HepG2 (cell line): Measurements from ENCODE around the gene FNDC7. TPM values are rescaled to one million over a fixed set of nuclear protein-coding genes. Genes with fewer than 3 reads are reported as not detected.

ENCODE experiments used
- ATAC-seq: fragments of 200-7000 bp; cut with Tn5 transposase; 3 replicates; pipeline ENCODE4 v1.9.1; 2020; ENCODE audit warnings: mild to moderate bottlenecking, moderate library complexity
- BruUV-seq: library from RNA; stranded (reverse); fragments of 400-500 nt; replicated peaks from 2 replicates; lab custom pipeline; 2021; lab: Mats Ljungman, UMichigan
- CTCF ChIA-PET: fragments of 300-600 bp; formaldehyde crosslinking; extraction: SDS; loops from one replicate; lab custom pipeline; 2021; ENCODE audit warnings: low total read pairs, inconsistent platforms, low intra/inter-chr PET ratio; lab: Yijun Ruan, JAX
- POLR2A ChIA-PET: fragments of 350-600 bp; sonication (Branson Sonifier 250); formaldehyde crosslinking; loops from one replicate; lab custom pipeline; 2020; ENCODE audit warnings: antibody characterized with exemption, inconsistent platforms; lab: Yijun Ruan, JAX
- DNase-seq: peaks from one replicate; pipeline ENCODE4 v3.0.0-alpha.2; 2015; ENCODE audit warnings: low spot score
- FAIRE-seq: peaks from 3 replicates; lab custom pipeline; 2011; peaks lifted over from hg19 to GRCh38; lab: Jason Lieb, UNC
- H2AFZ ChIP-seq: one replicate; pipeline ENCODE4 v1.6.1; 2011; ENCODE audit warnings: low read length, inconsistent platforms
- H3K27ac ChIP-seq: fragments of 300-600 bp; 3 replicates; pipeline ENCODE4 v1.8.0; 2011; ENCODE audit warnings: mixed run types, mild to moderate bottlenecking, mixed read lengths, low read length, inconsistent platforms; ENCODE audit not compliant: insufficient read depth; ENCODE audit errors: extremely low read length
- H3K27me3 ChIP-seq, 2 experiments: fragments of 200-600 bp in 1 of 2; 2 replicates in 1 of 2; 3 replicates in 1 of 2; pipeline versions ENCODE4 v1.6.0 to v1.8.0; 2011; ENCODE audit warnings: low read length in 2 of 2, mild to moderate bottlenecking in 2 of 2, moderate library complexity in 2 of 2, inconsistent platforms in 1 of 2; ENCODE audit not compliant: insufficient read depth in 2 of 2, control insufficient read depth in 1 of 2
- H3K36me3 ChIP-seq, 2 experiments: fragments of 200-600 bp in 1 of 2; replicated peaks in 1 of 2; 2 replicates in 1 of 2; 3 replicates in 1 of 2; pipeline versions ENCODE4 v1.5.1 to v1.8.0; 2011; ENCODE audit warnings: low read length in 2 of 2, inconsistent platforms in 1 of 2; ENCODE audit not compliant: insufficient read depth in 2 of 2, control insufficient read depth in 1 of 2
- H3K4me1 ChIP-seq: 2 replicates; pipeline ENCODE4 v1.5.1; 2012; ENCODE audit warnings: low read length, inconsistent platforms; ENCODE audit not compliant: insufficient read depth
- H3K4me2 ChIP-seq: 2 replicates; pipeline ENCODE4 v1.6.0; 2011; ENCODE audit warnings: low read depth, low read length, inconsistent platforms
- H3K4me3 ChIP-seq, 3 experiments: fragments of 200-600 bp in 1 of 3; sonication (generic), shearing (Covaris generic) in 1 of 3; replicated peaks in 1 of 3; 2 replicates each; pipeline ENCODE4 v1.5.1; 2011 to 2016; ENCODE audit warnings: low read length in 3 of 3, inconsistent platforms in 2 of 3, low read depth in 2 of 3, mild to moderate bottlenecking in 2 of 3, control low read depth in 1 of 3, mixed read lengths in 1 of 3; ENCODE audit not compliant: insufficient read depth in 1 of 3
- H3K79me2 ChIP-seq: one replicate; pipeline ENCODE4 v1.6.1; 2011; ENCODE audit warnings: low read length, inconsistent platforms; ENCODE audit not compliant: insufficient read depth
- H3K9ac ChIP-seq: 2 replicates; pipeline ENCODE4 v1.6.0; 2011; ENCODE audit warnings: mild to moderate bottlenecking, low read depth, low read length, inconsistent platforms; ENCODE audit not compliant: insufficient read depth
- H3K9me3 ChIP-seq: 2 replicates; pipeline ENCODE4 v1.5.1; 2012; ENCODE audit warnings: mild to moderate bottlenecking, low read length
- H4K20me1 ChIP-seq: 2 replicates; pipeline ENCODE4 v1.6.0; 2011; ENCODE audit warnings: inconsistent platforms, mild to moderate bottlenecking, low read length, moderate library complexity; ENCODE audit not compliant: insufficient read depth
- KLF15 ChIP-seq: sonication (generic); formaldehyde crosslinking; IDR thresholded peaks from 2 replicates; pipeline ENCODE4 v1.8.1; 2023; ENCODE audit warnings: borderline replicate concordance, mild to moderate bottlenecking, inconsistent platforms, missing genetic modification reagents, mixed read lengths
- SYNCRIP ChIP-seq: fragments of 200-400 bp; formaldehyde crosslinking; IDR thresholded peaks from 2 replicates; pipeline ENCODE4 v1.6.1; 2018; ENCODE audit warnings: mild to moderate bottlenecking, low read depth, low read length; ENCODE audit not compliant: insufficient read depth
- ZBTB43 ChIP-seq: sonication (generic); formaldehyde crosslinking; conservative IDR thresholded peaks from 2 replicates; pipeline ENCODE4 v1.4.0; 2020; ENCODE audit warnings: missing genetic modification reagents
- WGBS: methylation state at CpG from one replicate; pipeline ENCODE4 v1.1.6; 2017; ENCODE audit warnings: low lambda C conversion rate; 5-methylcytosine and 5-hydroxymethylcytosine counted together
- in situ Hi-C: cut with HindIII; loops from 2 replicates; pipeline ENCODE4 v1.10.0; 2017; ENCODE audit warnings: low pct_unique_long_range_greater_than_20kb; ENCODE audit not compliant: extremely low pct_ligation_motif_present
- intact Hi-C: fragments of 100-400 bp; cut with micrococcal nuclease; formaldehyde crosslinking; loops from one replicate; pipeline ENCODE4 v1.10.0; 2022; ENCODE audit not compliant: unreplicated experiment
- polyA plus RNA-seq, 8 experiments: library from polyadenylated mRNA; depleted of rRNA in 3 of 8; stranded (reverse) in 7 of 8; unstranded in 1 of 8; fragments of >200 nt; fragmentation: Illumina TruSeq in 4 of 8; extraction: Trizol in 4 of 8; gene quantifications; 2 replicates each; pipeline versions ENCODE4 v1.2.1 to v1.2.3, GENCODE V29; 2011 to 2016; ENCODE audit warnings: low read depth in 4 of 8, missing spikeins in 1 of 8, mixed read lengths in 1 of 8; ENCODE audit not compliant: insufficient read depth in 1 of 8
- total RNA-seq, 5 experiments: library from RNA; depleted of rRNA; stranded (reverse); fragments of >200 nt; fragmentation: Illumina TruSeq; extraction: Trizol; gene quantifications; 2 replicates each; pipeline ENCODE4 v1.2.3, GENCODE V29; 2016; ENCODE audit warnings: low read depth in 1 of 5

Gene FNDC7
- total and polyA plus RNA-seq, 2 of the 13 experiments (the other 11 are each of a cell fraction or from before 2014, with no cell fraction given), result 0.03 TPM; not detected in 1

GRCh38 chr1:108685529-108685928 is 27.2 kb upstream of the FNDC7 start (continued):
- no peak for TF ChIP-seq ZBTB43 (CRISPR knock-in tag)

GRCh38 chr1:108686614-108687313 is 25.9 kb upstream of the FNDC7 start:
- no peak overlapping the region for H3K27ac ChIP-seq
- WGBS, result 11% methylated on average over 2 of the region's 2 CpGs
- in situ Hi-C loops, result no loop called here
- peak; percentile 35 for DNase-seq
- no peak overlapping the region for H3K9ac ChIP-seq
- peaks cover 8% of the 10 kb centered on the region for H3K79me2 ChIP-seq
- BruUV-seq, result no TSS peak
- H4K20me1 ChIP-seq, result no peaks in the 10 kb centered on the region
- intact Hi-C loops, result no loop called here
- FAIRE-seq, result no peak
- ATAC-seq, result no peak
- no peaks in the 10 kb centered on the region for H3K9me3 ChIP-seq
- H3K4me3 ChIP-seq, result no peak overlapping the region
- POLR2A ChIA-PET, result no interaction called here
- CTCF ChIA-PET, result no interaction called here
- no peak overlapping the region for H3K4me2 ChIP-seq
- H3K36me3 ChIP-seq, result no peaks in the 10 kb centered on the region
- peaks cover 0 to 3% of the 10 kb centered on the region in 2 experiments; a peak in 2 of 5 replicates for H3K27me3 ChIP-seq
- H3K4me1 ChIP-seq, result peaks cover 33% of the 10 kb centered on the region
- H2AFZ ChIP-seq, result no peak overlapping the region
- TF ChIP-seq SYNCRIP (no peak), KLF15 (CRISPR knock-in tag) (no peak)
